GM13977 (cell line): ENCODE results near the gene CHRNE.
A peak's percentile ranks its signal among the peaks of the same experiment; 100 is the strongest.
"Not testable (repeated sequence)": the region's sequence is repeated elsewhere in the genome, so short reads cannot be mapped to it uniquely, and the experiment has no call there.

Source experiments
- DNase-seq: peaks from one replicate; pipeline ENCODE4 v3.0.0; 2012; ENCODE audit warnings: low spot score
- in situ Hi-C: fragments of 300-500 bp; cut with MboI; formaldehyde crosslinking; loops from one replicate; pipeline ENCODE4 v1.12.0; 2022; ENCODE audit warnings: low sequenced_read_pairs, low pct_unique_long_range_greater_than_20kb, mixed read lengths, inconsistent platforms; ENCODE audit not compliant: unreplicated experiment
- TF ChIP-seq, protein P1 (sequence below): IDR thresholded peaks from 2 replicates; pipeline ENCODE4 v1.5.1; 2012; ENCODE audit warnings: mild to moderate bottlenecking, control low read depth; ENCODE audit not compliant: insufficient read depth; ENCODE audit errors: extremely low read depth, missing control alignments

CHRNE gene

DNA sequence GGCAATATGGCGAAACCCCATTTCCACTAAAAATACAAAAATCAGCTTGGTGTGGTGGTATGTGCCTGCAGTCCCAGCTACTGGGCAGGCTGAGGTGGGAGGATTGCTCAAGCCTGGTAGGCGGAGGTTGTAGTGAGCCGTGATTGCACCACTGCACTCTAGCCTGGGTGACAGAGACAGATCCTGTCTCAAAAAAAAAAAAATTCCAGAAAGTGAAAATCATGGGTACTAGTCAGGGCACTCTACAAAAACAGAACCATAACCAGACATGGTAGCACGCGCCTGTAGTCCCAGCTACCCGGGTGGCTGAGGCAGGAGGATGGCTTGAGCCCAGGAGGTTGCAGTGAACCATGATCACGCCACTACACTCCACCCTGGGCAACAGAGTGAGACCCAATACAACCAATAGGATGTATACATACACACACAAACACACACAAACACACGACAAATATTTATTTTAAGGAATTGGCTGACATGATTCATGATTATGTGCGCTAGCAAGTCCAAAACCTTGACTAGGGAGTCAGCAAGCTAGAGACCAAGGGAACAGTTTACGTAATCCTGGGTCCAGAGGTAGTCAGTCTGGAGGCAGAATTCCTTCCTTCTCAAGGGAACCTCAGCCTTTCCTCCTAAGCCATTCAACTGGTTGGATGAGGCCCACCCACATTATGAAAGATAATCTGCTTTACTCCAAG, 17.6 kb upstream of the CHRNE start:
- TF ChIP-seq, protein P1, sequence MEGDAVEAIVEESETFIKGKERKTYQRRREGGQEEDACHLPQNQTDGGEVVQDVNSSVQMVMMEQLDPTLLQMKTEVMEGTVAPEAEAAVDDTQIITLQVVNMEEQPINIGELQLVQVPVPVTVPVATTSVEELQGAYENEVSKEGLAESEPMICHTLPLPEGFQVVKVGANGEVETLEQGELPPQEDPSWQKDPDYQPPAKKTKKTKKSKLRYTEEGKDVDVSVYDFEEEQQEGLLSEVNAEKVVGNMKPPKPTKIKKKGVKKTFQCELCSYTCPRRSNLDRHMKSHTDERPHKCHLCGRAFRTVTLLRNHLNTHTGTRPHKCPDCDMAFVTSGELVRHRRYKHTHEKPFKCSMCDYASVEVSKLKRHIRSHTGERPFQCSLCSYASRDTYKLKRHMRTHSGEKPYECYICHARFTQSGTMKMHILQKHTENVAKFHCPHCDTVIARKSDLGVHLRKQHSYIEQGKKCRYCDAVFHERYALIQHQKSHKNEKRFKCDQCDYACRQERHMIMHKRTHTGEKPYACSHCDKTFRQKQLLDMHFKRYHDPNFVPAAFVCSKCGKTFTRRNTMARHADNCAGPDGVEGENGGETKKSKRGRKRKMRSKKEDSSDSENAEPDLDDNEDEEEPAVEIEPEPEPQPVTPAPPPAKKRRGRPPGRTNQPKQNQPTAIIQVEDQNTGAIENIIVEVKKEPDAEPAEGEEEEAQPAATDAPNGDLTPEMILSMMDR: no peak
- in situ Hi-C loops: no loop called here
- no peak for DNase-seq

DNA sequence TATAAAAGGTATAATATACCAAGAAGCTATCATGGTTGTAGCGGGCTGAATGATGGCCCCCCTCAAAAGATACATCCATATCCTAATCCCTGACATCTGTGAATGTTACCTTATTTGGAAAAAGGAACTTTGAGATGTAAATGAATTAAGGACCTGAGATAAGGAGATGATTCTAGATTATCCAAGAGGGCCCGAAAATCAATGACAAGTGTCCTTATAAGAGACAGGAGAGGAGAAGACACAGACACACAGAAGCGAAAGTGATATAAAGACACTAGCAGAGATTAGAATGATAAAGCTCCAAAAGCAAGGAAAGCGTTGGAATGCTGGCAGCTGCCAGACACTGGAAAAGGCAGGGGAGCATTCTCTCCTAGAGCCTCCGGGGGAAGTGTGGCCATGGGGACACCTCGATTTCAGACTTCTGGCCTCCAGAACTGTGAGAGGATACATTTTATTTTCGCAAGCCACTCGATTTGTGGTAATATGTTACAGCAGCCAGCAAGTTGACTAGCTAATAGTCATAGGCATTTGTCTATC, 16.7 kb upstream of the CHRNE start:
- in situ Hi-C loops: no loop called here
- DNase-seq: no peak
- TF ChIP-seq, protein P1: no peak

DNA sequence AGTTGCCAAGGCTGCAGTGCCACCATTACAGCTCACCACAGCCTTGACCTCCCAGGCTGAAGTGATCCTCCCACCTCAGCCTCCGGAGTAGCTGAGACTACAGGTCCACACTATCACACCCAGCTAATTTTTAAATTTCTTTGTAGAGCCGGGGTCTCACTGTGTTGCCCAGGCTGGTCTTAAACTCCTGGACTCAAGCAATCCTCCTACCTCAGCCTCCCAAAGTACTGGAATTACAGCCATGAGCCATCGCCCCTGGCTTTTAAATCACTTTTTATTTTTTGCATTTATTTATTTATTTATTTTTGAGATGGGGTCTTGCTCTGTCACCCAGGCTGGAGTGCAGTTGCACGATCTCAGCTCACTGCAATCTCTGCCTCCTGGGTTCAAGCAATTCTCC, 11.7 kb upstream of the CHRNE start:
- DNase-seq, in situ Hi-C loops: not testable (repeated sequence)

DNA sequence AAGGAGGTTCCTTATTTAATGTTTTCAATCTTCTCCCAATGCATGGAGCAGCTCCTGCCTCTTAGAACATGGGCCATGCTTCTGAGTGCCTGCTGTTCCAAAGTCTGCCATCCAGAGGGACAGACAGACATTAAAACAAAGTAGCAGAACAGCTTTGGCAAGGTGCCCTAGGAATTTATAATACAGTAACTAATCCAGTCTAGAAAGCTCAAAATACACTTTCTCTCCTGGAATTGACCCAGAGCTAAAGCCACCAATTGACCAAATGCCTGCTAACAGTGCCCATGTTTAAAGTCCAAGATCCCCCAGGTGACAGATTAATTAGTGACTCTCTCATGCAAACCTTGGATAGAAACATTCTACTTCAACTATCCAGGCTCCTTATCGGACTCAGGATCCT, 11.1 kb upstream of the CHRNE start:
- in situ Hi-C loops: no loop called here
- no peak for DNase-seq

GRCh38 chr17:4908711-4909496, 6.0 kb upstream of the CHRNE start:
- in situ Hi-C loops: no loop called here
- TF ChIP-seq, protein P1: peak; percentile 86
- peak; percentile 83 for DNase-seq

More for the DNA sequence above, 11.1 kb upstream of the CHRNE start:
- TF ChIP-seq, protein P1: no peak

- no peak for DNase-seq
- TF ChIP-seq, protein P1: no peak
- in situ Hi-C loops: no loop called here
These were observed 5.4 kb upstream of the CHRNE start for GRCh38 chr17:4908301-4908700.

DNA sequence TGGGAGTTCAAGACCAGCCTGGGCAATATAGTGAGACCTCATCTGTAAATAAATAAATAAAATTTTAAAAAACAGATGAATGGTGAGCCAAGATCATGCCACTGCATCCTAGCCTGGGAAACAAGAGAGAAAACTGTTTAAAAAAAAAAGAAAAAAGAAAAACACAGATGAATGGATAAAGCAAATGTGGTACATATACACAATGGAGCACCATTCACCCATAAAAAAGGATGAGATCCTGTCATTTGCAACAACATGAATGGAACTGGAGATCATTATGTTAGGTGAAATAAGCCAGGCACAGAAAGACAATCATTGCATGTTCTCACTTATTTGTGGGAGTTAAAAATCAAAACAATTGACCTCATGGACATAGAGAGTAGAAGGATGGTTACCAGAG, 3.7 kb upstream of the CHRNE start:
- in situ Hi-C loops, DNase-seq: not testable (repeated sequence)
